ENCODE results near the gene ZBTB21. TPM values are rescaled to one million over a fixed set of nuclear protein-coding genes. Genes with fewer than 3 reads are reported as not detected.
"Not testable (repeated sequence)": the region's sequence is repeated elsewhere in the genome, so short reads cannot be mapped to it uniquely, and the experiment has no call there.

The ZBTB21 gene
- total RNA-seq, 1 donor from 2014 or later: 11.8 TPM

GRCh38 chr21:42000908-42001307 is 9.3 kb downstream of the ZBTB21 start:
- no peak for DNase-seq (ENCODE audit: low spot score in 2 of 2)
- FAIRE-seq: no peak

- no peak for DNase-seq (ENCODE audit: low spot score in 2 of 2)
- FAIRE-seq: no peak
Measured at GRCh38 chr21:41997657-41998056, 12.5 kb downstream of the ZBTB21 start.

- DNase-seq (ENCODE audit: low spot score in 2 of 2): no peak
- FAIRE-seq: no peak
Measured at GRCh38 chr21:41995577-41995976, 14.6 kb downstream of the ZBTB21 start.

GRCh38 chr21:41994613-41995012 is 15.5 kb downstream of the ZBTB21 start:
- not testable (repeated sequence) for FAIRE-seq; DNase-seq (ENCODE audit: low spot score in 2 of 2)

GRCh38 chr21:41993744-41994143 is 16.4 kb downstream of the ZBTB21 start:
- FAIRE-seq (no peak), DNase-seq (ENCODE audit: low spot score in 2 of 2) (no peak)

GRCh38 chr21:41992576-41992975 is 17.6 kb downstream of the ZBTB21 start:
- DNase-seq (ENCODE audit: low spot score in 2 of 2) (no peak), FAIRE-seq (no peak)

GRCh38 chr21:41991659-41992058 is 18.5 kb downstream of the ZBTB21 start:
- FAIRE-seq: no peak

GRCh38 chr21:41989698-41990097 is 20.5 kb downstream of the ZBTB21 start:
- no peak for DNase-seq (ENCODE audit: low spot score in 2 of 2)
- no peak for FAIRE-seq

More at GRCh38 chr21:41991659-41992058, 18.5 kb downstream of the ZBTB21 start:
- DNase-seq (ENCODE audit: low spot score in 2 of 2): no peak

- DNase-seq (ENCODE audit: low spot score in 2 of 2): no peak
- no peak for FAIRE-seq
Measured at GRCh38 chr21:41987310-41987709, 22.9 kb downstream of the ZBTB21 start.

- FAIRE-seq (no peak), DNase-seq (ENCODE audit: low spot score in 2 of 2) (no peak)
Measured at GRCh38 chr21:41985662-41986416, 24.3 kb downstream of the ZBTB21 start.

- no peak for FAIRE-seq
- DNase-seq (ENCODE audit: low spot score in 2 of 2): no peak
Measured at GRCh38 chr21:41983229-41983628, 26.9 kb downstream of the ZBTB21 start.

GRCh38 chr21:41980561-41980960 is 29.6 kb downstream of the ZBTB21 start:
- FAIRE-seq: no peak
- no peak for DNase-seq (ENCODE audit: low spot score in 2 of 2)

GRCh38 chr21:41979751-41980369 is 30.3 kb downstream of the ZBTB21 start:
- FAIRE-seq (no peak), DNase-seq (ENCODE audit: low spot score in 2 of 2) (no peak)

- FAIRE-seq: no peak
Measured at GRCh38 chr21:41979335-41979734, 30.8 kb downstream of the ZBTB21 start.

GRCh38 chr21:41977034-41977950 is 32.9 kb downstream of the ZBTB21 start:
- no peak for FAIRE-seq

More at GRCh38 chr21:41979335-41979734, 30.8 kb downstream of the ZBTB21 start:
- no peak for DNase-seq (ENCODE audit: low spot score in 2 of 2)

GRCh38 chr21:41976611-41977010 is 33.5 kb downstream of the ZBTB21 start:
- FAIRE-seq: no peak
- no peak for DNase-seq (ENCODE audit: low spot score in 2 of 2)

More at GRCh38 chr21:41977034-41977950, 32.9 kb downstream of the ZBTB21 start:
- DNase-seq (ENCODE audit: low spot score in 2 of 2): no peak

- no peak for FAIRE-seq
- no peak for DNase-seq (ENCODE audit: low spot score in 2 of 2)
Measured at GRCh38 chr21:41975391-41976272, 34.5 kb downstream of the ZBTB21 start.

GRCh38 chr21:41974752-41975053 is 35.5 kb downstream of the ZBTB21 start:
- DNase-seq (ENCODE audit: low spot score in 2 of 2): no peak
- FAIRE-seq: no peak

GRCh38 chr21:41973861-41974751 is 36.1 kb downstream of the ZBTB21 start:
- DNase-seq (ENCODE audit: low spot score in 2 of 2) (peak in 1 of 2 donors; percentile 45), FAIRE-seq (no peak)
